ENCODE data around the gene CFDP1.

CFDP1 gene

GRCh38 chr16:75345711-75346110, 87.6 kb downstream of the CFDP1 start:
- no peak for DNase-seq (ENCODE audit: low read depth)
- TF ChIP-seq CTCF (IDR thresholded peaks at IDR 0.05; ENCODE audit: low read length, missing control alignments), result no peak
- H3K4me3 ChIP-seq (replicated peaks; ENCODE audit: low read depth, low read length), result no peak overlapping the region

GRCh38 chr16:75343941-75344340, 89.4 kb downstream of the CFDP1 start:
- no peak for DNase-seq (ENCODE audit: low read depth)
- H3K4me3 ChIP-seq (replicated peaks; ENCODE audit: low read depth, low read length), result no peak overlapping the region
- no peak for TF ChIP-seq CTCF (IDR thresholded peaks at IDR 0.05; ENCODE audit: low read length, missing control alignments)

DNA sequence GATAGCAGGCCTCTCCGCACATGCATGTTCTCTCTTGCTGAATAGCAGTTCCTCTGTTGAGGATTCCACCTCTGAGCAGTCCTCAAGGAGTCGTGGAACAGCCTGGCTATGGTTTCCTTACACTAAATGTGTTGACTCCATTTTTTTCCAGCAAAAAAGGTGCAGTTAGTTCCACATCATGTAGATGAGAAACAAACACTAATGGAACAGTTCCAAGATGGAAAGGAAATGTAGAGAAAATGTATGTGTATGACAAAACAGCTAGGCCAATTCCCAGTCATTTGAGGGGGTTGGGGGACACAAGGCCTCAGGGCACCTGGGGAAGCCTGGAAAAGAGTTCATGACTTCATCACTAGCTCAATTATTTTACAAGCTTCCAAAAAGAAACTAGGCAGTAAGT, 90.0 kb downstream of the CFDP1 start:
- no peak overlapping the region for H3K4me3 ChIP-seq (replicated peaks; ENCODE audit: low read depth, low read length)
- DNase-seq (ENCODE audit: low read depth), result no peak
- no peak for TF ChIP-seq CTCF (IDR thresholded peaks at IDR 0.05; ENCODE audit: low read length, missing control alignments)

DNA sequence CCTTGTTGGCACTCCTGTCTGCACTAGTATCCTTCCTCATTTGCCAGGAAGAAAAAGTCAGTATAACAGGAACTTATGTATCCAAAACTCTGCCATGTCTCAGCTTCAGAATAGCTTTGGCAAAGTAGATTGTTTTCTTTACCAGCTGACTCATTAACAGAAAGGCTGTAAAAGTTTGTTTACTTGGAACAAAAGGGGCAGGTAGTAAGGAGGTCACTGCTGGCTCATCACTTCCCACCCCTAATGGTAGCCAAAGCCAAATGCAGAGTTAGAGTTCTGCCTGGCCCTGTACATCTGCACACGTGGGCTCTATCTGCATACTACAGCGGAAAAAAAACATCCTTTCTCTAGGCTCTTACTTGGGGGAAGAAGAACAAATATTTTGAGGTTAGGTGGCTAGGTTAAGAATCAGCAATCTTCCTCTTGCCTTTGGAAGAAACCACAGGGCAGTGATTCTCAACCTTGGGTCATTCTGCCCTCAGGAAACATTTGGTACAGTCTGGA, 90.9 kb downstream of the CFDP1 start:
- H3K4me3 ChIP-seq (replicated peaks; ENCODE audit: low read depth, low read length), result no peak overlapping the region
- peak; percentile 60 for DNase-seq (ENCODE audit: low read depth)
- no peak for TF ChIP-seq CTCF (IDR thresholded peaks at IDR 0.05; ENCODE audit: low read length, missing control alignments)

DNA sequence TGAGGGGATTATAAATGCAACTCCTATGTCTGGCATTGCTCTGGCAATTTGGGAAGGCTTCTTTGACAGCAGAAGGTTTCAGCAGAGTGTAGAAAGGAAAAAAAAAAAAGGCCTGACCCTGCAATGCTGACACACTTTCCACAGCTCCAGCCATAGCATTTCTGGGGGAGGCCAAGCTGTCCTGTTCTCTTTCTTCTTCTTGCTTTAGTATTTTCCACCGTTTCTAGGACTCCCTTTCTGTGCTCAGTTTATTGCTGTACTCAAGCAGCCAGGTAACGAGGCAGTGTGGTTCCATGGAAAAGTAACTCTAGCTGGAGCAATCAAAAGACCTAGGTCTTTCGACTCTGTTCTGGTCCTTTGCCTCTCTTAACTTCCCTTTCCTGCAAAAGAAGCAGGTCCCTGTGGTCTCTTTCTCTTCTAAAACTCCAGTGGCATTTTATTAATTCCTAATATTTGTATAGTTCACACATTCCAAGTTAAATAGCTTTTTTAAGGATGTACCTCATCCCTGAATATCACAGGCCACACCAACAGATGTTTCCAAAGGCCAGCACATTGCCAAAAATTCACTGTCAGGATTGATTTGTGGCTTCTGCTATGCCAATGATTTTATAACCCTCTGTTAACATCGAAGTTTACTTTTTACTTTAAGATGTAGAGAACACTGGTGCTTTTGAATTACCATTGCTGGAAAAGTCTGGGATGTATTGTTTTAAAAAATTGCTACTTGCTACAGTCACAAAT, 91.6 kb downstream of the CFDP1 start:
- TF ChIP-seq CTCF (IDR thresholded peaks at IDR 0.05; ENCODE audit: low read length, missing control alignments), result no peak
- H3K4me3 ChIP-seq (replicated peaks; ENCODE audit: low read depth, low read length), result no peak overlapping the region
- DNase-seq (ENCODE audit: low read depth), result no peak

- H3K4me3 ChIP-seq (replicated peaks; ENCODE audit: low read depth, low read length), result no peak overlapping the region
- DNase-seq (ENCODE audit: low read depth), result peak; percentile 51
- TF ChIP-seq CTCF (IDR thresholded peaks at IDR 0.05; ENCODE audit: low read length, missing control alignments), result no peak
Observed at GRCh38 chr16:75340741-75341491, 92.4 kb downstream of the CFDP1 start.
